HG02642 (cell line): Measurements from ENCODE around the gene TIGD3.

Experiments used
- ATAC-seq: cut with Tn5 transposase; IDR thresholded peaks from one replicate; pipeline ENCODE4 v1.9.1; 2021; ENCODE audit warnings: mild to moderate bottlenecking; ENCODE audit not compliant: unreplicated experiment, poor library complexity

Gene TIGD3

DNA sequence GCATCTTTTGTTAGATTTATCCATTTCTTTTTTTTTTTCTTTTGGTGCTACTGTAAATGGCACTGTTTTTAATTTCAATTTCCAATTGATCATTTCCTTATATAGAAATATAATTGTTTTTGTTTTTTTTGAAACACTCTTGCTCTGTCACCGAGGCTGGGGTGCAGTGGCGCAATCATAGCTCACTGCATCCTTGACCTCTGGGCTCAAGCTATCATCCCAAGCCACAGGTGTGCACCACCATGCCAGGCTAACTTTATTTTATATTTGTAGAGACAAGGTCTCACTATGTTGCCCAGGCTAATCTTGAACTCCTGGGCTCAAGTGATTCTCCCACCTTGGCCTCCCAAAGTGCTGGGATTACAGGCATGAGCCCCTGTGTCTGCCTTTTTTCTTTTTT is 48.2 kb downstream of the TIGD3 start:
- ATAC-seq = no peak

DNA sequence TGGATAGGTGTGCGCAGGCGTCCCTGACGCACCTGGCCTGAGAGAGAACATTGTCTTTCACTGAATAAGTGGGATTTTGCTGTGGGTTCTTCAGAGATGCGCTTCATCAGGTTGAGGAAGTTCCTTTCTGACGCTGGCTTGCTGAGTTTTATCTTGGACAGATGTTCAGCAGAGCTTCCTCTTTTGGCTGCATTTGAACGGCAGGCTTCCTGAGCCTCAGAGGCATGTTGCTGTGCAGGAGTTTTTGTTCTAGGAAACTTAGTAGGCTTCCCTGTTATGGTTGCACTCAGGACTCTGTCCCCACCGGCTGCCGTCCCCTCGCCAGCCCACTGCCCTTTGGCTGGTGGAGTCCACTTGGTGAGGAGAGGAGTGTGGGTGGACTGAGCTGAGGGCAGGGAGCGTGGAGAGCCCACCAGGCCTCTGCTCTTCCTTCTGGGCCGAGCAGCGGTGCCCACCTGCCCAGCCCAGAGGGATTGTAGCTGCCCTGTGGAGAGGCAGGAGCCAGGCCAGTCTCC is 49.1 kb downstream of the TIGD3 start:
- ATAC-seq = no peak

DNA sequence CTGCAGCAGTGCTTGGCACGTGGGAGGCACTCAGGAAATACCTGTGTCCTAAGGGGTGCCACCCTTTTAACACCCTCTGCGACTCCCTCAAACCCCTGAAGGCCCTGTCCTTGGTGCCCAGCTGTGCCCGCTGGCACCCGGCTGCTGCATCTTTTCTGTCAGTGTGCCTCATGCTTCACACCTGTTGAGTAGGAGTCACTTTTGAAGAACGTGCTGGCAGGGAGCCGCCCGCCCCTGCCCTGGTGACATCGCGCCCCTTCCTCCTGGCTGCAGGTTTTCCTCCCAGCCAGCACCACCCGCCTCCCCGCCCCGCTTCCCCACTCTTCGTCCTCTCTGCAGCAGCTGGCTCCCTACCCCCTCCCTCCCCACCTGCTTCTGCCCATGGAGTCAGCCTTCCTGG is 49.7 kb downstream of the TIGD3 start:
- ATAC-seq = no peak

DNA sequence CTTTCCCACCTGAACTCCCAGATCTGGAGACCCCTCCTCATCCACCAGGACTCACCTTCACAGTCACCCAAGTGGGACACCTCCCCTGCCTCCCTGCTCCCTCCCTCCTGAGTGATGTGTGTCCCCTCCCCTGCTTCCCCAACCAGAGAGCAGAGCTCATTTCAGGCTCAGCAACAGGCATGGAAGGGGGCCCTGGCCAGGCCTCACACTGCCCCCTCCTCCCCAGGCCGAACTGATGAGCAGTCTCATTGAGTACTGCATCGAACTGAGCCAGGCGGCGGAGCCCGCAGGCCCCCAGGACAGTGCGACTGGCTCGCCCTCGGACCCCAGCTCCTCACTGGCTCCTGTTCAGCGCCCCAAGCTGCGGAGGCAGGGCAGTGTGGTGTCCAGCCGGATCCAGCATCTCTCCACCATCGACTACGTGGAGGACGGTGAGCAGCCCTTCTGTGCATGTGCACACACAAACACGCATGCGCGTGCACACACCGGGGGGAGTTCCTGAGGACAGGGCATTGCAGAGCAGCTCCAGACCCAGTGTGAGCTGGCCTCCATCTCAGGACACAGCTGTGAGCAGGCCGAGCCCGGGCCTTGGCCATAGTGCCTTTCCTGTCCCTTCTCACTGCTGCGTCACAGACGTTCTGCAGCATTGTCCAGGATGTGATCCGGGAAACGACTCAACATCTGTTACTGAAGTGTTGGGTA is 50.2 kb downstream of the TIGD3 start:
- ATAC-seq = no peak
